ENCODE measurements around the gene CCDC192.

The CCDC192 gene

DNA sequence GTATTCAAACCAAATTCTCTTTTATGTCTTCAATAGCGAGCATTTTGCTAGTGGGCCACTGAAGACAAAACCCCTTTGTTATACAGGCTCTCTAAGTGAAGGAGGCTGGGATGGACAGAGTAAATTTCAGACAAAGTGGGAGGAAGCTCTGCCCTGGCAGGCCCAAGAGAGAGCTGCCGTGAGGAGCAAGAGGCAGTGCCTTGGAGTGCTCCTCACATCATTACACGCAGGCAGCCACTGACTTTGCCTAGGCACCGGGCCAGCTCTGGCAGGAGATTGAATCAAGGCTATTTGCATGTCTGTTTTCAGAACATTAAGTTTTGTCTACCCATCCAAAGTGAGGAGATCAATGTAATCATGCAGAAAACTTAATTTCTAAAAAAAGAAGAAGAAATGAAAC is 167.7 kb downstream of the CCDC192 start:
- peak; percentile 44 for DNase-seq (ENCODE audit: low read depth)

DNA sequence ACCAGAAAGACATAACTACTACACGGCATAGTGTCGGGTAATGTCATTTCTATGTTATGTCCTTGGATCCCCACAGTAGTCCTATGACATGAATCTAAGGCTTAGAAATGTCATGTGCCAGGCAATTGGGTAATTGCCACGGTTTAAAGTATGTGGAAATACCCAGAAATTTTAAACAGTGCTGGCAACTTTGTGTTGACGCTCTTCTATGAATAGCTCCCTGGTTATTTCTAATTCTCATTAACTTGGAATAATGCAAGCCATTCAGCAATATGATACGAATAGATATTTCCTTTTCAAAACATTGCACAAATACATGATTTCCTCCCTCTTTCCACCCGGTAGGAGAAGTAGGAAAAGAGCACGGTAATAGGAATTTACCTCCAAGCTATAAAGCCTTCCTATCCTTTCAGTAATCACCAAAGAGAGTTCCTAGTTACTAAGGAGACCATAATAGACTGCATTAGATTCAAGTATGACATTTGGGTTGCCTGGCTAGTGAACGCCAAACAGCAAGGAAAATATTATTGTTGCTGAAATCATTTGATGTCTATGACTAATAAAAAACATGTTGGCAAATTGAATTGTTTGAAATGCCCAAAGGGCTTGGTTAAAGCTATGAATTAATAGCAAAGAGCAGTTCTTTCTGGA is 168.4 kb downstream of the CCDC192 start:
- no peak overlapping the region for H3K4me3 ChIP-seq (ENCODE audit: low read depth, low read length)
- no peak for DNase-seq (ENCODE audit: low read depth)
- TF ChIP-seq, protein P1, sequence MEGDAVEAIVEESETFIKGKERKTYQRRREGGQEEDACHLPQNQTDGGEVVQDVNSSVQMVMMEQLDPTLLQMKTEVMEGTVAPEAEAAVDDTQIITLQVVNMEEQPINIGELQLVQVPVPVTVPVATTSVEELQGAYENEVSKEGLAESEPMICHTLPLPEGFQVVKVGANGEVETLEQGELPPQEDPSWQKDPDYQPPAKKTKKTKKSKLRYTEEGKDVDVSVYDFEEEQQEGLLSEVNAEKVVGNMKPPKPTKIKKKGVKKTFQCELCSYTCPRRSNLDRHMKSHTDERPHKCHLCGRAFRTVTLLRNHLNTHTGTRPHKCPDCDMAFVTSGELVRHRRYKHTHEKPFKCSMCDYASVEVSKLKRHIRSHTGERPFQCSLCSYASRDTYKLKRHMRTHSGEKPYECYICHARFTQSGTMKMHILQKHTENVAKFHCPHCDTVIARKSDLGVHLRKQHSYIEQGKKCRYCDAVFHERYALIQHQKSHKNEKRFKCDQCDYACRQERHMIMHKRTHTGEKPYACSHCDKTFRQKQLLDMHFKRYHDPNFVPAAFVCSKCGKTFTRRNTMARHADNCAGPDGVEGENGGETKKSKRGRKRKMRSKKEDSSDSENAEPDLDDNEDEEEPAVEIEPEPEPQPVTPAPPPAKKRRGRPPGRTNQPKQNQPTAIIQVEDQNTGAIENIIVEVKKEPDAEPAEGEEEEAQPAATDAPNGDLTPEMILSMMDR (conservative IDR thresholded peaks at IDR 0.05; ENCODE audit: low read depth, low read length) = no peak

More for the DNA sequence above, 167.7 kb downstream of the CCDC192 start:
- no peak overlapping the region for H3K4me3 ChIP-seq (ENCODE audit: low read depth, low read length)
- TF ChIP-seq, protein P1 (conservative IDR thresholded peaks at IDR 0.05; ENCODE audit: low read depth, low read length) = no peak

DNA sequence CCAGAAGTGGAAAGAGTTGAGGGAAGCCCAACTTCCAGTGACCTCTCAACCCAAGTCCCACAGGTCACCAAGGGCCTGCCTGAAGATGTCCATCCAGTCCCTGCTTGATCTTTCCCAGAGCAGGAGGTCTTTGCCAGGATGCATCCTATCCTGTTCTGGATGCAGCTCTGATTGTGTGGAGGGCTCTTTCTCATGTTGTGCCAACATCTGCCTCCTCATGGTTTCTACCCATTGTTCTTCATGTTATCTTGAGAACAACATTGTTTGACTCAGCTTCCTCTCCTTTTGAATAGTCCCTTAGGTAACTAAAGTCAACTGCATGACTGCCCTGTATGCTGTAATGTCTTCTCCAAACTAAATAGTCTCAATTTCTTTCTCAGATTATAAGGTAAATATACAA is 169.3 kb downstream of the CCDC192 start:
- no peak overlapping the region for H3K4me3 ChIP-seq (ENCODE audit: low read depth, low read length)
- TF ChIP-seq, protein P1 (conservative IDR thresholded peaks at IDR 0.05; ENCODE audit: low read depth, low read length) = no peak
- no peak for DNase-seq (ENCODE audit: low read depth)

DNA sequence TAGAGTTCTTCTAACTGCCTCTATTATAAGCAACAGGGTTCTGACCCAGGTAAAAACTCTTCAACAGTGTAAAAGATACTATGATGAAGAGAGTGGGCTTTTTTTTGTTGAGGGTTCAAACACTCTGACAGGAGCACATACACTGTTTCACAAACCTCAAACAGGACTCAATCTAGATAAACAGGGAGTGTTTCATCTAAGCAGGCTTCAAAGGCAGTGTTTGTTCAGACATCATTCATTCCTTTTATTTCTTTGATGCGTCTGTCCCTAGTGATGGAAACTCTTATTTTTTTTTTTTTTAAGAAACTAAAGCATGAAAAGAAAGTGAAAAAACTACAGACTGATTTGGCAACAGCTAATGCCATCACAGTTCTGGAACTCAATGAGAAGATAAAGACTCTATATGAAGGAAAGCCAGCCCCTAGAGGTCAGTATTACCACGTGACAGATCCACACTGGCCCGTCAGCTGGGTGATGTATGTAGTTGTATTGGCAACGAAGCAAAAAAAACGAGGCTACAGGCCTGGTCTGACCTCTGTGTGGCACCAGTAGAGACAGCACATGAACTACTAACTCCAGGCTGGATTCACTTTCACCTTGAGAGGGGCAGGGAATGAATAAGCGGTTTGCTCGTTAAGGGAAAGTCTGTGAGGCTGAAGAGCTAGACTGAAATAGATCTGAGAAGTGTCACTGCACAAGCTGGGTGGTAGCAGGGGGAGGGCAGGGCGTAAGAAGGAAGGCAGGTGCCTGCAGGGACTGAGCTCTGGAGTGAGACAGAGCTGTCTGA is 172.2 kb downstream of the CCDC192 start:
- TF ChIP-seq, protein P1 (conservative IDR thresholded peaks at IDR 0.05; ENCODE audit: low read depth, low read length) = peak; percentile 15
- no peak overlapping the region for H3K4me3 ChIP-seq (ENCODE audit: low read depth, low read length)
- DNase-seq (ENCODE audit: low read depth) = peak; percentile 78

DNA sequence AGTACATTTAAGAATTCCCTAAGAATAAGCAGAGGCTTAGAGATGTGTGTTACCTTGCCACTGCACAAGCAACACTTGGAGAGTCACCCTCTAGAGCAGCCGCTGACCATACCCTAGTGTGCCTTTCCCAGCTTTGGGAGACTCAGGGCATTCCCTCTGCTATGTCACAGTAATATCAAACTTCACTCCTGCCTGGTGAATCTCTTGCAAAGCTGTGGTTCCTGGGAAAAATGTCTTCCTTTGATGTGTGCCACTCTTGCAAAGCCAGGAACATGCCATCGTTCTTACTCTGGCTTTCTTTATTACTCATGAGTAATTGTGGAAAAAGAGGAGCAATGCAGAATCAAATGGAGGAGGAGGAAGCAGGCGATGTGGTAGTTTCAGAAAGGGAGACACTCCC is 173.2 kb downstream of the CCDC192 start:
- DNase-seq (ENCODE audit: low read depth) = no peak
- no peak overlapping the region for H3K4me3 ChIP-seq (ENCODE audit: low read depth, low read length)
- TF ChIP-seq, protein P1 (conservative IDR thresholded peaks at IDR 0.05; ENCODE audit: low read depth, low read length) = no peak

DNA sequence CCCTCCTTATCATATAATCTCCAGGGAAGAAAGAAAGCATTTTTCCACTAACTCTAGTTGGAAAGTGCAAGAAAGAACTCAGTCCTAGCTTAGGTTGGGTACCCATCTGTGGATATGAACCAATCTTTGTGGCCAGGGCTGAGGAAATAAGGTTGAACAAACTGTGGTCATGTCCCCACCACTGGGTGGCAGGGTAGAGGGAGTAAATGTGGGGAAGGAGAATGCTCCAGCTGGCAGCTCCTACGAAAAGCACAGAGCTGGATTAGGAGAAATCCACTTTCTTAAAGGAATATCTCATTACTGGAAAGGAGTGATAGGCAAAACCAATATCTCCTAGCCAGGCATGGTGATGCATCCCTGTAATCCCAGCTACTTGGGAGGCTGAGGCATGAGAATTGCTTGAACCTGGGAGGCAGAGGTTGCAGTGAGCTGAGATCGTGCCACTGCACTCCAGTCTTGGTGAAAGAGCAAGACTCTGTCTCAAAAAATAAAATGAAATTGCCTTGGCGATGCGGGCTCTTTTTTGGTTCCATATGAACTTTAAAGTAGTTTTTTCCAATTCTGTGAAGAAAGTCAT is 175.1 kb downstream of the CCDC192 start:
- TF ChIP-seq, protein P1 (conservative IDR thresholded peaks at IDR 0.05; ENCODE audit: low read depth, low read length) = peak; percentile 81
- no peak overlapping the region for H3K4me3 ChIP-seq (ENCODE audit: low read depth, low read length)
- DNase-seq (ENCODE audit: low read depth) = peak; percentile 76

Data from choroid plexus epithelial cell (primary cell).